HG03342 (cell line): Measurements from ENCODE around the gene MEGF6.

Experiments
- ATAC-seq: cut with Tn5 transposase; IDR thresholded peaks from one replicate; pipeline ENCODE4 v1.9.1; 2021; ENCODE audit warnings: mild to moderate bottlenecking, moderate library complexity; ENCODE audit not compliant: unreplicated experiment

MEGF6 gene

DNA sequence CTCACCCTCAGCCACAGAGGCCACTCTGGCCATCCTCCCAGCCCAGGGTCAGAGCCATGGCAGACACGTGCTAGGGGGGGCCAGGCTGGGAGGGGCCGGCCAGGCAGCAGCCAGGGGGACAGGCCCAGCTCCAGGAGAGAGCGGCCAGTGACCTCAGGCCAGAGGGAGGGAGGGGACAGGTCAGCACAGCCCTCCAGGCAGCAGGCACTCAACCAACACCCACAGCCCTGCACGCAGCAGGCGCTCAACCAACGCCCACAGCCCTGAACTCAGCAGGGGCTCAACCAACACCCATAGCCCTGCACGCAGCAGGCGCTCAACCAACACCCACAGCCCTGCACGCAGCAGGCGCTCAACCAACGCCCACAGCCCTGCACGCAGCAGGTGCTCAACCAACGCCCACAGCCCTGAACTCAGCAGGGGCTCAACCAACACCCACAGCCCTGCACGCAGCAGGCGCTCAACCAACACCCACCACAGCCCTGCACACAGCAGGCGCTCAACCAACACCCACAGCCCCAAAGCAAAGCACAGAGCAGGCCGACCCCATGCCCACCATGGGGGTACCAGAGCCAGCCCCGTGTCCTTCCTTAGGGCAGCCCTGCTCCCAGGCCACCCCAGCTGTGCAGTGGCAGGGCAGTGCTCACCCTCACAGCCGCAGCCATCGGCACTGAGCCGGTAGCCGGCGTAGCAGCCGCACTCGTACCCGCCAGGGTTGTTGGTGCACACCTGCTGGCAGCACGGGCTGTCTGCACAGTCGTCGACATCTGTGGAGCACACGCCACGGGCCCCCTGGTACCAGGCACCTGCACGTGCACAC, 101.0 kb downstream of the MEGF6 start:
- ATAC-seq: no peak

DNA sequence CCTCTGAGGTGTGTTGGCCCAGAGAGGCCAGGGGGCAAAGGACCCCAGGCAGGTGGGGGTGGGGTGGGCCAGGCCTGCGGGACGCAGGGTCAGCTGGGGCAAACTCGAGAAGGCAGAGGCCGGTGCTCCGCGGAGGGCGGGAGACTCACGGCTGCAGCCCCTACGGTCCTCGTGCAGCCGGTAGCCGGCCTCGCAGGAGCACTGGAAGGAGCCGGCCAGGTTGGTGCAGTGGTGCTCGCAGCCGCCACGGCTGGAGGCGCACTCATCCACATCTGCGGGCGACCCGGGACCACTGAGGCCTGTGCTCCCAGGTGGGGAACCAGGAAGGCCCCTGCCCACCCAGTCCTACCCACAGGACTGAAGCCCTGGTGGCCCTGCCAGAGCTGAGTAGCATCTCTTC, 101.6 kb downstream of the MEGF6 start:
- no peak for ATAC-seq

DNA sequence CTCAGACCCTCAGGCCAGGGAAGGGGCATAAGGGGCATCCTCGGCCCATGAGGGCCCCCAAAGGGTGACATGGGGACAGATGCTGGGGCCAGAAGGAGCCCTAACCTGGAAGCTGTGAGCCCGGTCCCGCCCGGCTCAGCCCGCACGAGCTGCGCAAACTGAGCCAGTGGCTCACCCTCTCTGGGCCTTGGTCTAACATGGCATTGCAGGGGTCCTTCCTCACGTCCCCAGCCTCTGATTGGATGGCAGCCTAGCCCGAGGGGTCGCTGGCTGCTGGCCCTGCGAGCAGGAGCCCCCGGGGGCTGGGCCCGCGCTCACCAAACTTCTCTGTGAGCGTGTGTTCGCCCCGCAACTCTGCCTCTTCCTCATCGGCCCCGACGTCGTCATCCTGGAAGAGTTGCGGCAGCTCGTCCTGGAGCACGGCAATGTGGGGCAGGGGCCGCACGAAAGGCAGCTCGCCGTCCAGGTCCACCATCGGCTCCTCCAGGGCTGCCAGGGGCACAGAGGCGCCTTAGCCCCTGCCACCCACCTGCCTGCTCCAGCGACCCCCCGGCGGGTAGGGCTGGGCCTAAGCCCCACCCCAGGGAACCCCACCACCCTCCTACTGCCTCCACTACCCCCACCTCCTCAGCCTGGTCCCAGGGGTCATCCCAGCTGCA, 102.4 kb downstream of the MEGF6 start:
- ATAC-seq: no peak

DNA sequence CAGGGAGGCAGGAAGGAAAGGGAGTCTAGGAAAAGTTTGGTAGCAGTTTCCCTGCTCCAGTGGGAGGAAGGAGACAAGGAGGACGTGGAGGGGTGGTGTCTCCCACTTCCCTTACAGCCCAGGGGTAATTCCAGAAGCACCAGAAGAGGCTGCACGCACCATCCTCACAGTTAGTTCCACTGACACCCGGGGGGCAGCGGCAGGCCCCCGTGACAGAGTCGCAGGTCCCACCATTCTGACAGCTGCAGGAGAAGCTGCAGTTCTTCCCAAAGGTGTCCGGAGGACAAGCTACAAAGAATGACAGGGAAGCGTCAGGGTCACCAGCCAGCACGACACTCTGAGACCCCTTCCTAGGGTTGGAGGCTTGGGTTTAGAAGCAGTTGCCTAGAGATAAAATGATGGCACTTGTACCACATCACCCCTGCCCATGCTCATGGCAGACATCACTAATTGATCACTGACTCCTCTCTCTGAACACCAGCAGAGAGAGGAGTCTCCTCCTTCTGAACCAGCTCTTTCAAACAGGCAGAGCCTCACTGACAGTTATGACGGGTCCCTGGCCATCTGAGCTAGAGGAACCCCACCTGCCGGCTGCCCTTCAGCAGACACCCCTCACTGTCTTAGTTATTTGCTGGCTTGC, 103.6 kb downstream of the MEGF6 start:
- ATAC-seq: no peak

DNA sequence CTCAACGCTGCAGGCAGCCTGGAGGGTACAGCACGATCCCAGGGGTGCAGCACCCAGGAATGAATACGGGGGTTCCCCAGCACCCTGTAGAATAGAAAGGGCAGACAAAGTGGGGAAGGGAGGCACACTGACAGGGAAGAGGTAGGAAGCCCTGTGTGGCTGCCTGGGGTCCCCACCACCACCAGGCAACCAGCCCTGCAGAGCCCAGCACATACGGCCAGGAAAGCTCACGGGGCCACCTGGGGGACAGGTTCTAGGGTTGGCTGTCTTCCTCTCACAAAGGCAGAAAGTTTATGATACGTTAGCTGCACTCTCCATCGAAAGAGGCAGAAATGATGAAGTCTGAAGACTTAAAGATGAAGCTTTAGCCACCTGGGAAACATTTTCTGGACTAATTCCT, 104.4 kb downstream of the MEGF6 start:
- no peak for ATAC-seq

DNA sequence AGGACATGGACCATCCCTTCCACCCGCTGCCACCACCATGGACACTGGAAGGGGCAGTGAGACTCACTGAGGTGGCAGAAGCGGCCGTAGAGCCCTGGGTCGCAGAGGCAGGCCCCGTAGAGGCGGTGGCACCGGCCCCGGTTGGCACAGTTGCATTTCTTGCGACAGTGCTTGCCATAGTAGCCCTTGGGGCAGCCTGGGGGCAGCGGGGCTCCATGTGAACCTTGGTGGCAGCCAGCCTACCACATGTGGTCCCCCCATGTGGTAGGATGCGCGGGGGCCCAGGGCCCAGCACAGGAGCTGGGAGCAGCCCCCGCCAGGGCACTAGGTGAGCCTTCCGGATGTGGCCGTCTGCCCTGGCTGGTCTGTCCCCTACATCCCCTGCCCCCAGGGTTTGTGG, 105.3 kb downstream of the MEGF6 start:
- ATAC-seq: no peak

DNA sequence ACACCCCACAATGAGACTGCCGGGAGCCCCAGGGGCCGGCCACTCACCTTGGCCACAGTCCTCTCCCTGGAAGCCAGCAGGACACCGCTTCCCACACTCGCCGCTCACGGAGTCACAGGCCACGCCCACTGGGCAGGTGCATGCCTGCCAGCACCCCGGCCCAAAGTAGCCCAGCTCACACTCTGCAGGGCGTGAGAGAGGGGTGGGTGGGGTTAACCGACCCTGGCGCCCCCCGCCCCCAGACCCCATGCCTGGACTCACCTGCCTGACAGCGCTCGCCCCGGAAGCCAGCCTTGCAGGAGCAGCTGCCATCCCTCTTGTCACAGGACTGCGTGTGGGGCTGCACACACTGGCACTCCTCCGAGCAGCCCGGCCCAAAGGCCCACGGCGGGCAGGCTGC, 106.1 kb downstream of the MEGF6 start:
- ATAC-seq: no peak

DNA sequence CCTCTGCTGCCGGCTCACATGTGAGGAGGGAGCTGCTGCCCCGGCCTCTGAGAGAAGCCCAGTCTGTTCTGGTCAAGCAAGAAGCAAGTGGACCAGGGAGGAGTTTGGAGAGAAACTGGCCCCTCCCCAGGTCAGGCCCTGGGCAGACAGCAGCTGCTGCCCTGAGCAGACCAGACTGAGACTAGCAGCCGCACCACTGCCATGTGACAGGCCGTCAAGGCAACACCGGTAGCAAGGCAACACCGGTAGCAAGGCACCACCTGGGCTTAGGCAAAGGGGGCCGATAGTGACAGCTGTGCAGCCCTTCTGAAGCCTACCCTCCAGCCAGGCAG, 106.5 kb downstream of the MEGF6 start:
- ATAC-seq: no peak

DNA sequence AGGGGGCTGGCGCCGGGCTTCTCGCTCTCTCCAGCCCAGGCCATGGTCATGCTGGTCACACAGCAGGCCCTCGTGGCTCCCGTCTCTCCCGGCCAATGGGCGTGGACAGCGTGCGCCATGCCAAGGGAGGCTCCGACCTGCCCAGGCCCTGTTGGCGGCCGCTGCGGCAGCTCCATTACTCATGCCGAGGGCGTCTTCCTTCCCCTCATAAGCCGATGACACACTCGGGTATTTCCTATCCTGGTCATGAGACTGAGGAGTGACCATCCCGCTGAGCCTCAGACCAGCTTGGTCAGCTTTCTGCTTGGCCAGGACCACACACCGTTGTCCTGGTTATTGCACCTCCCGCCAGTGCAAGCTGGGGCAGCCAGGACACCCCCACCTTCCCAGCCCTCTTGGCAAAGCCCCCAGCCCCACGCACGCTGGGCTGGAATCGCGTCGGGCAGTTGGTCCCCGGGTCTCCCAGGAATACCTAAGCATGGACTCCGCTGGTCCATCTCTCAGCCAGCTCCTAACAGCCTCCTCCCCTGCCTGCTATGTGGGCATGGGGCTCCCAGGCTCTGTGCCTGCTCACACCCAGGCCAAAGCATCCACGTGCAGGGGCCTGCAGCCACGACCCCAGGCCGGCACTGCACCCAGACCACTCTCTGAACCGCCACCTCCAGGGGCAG, 107.0 kb downstream of the MEGF6 start:
- no peak for ATAC-seq

DNA sequence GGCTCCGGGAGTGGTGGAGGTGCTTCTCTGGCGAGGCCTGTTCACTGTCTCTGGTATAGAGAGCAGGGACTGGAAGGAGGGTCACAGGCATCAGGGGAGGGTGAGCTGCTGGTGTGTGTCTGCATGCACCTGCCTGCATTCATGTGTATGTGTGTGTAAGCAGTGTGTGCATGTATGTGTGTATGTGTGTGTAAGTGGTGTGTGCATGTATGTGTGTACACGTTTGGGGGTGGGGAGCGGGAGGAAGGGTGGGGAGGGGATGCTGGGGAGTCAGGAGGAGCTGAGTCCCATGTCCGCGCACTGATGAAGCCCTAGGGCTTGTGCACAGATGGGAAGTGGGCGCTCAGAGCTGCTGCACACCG, 107.8 kb downstream of the MEGF6 start:
- no peak for ATAC-seq

DNA sequence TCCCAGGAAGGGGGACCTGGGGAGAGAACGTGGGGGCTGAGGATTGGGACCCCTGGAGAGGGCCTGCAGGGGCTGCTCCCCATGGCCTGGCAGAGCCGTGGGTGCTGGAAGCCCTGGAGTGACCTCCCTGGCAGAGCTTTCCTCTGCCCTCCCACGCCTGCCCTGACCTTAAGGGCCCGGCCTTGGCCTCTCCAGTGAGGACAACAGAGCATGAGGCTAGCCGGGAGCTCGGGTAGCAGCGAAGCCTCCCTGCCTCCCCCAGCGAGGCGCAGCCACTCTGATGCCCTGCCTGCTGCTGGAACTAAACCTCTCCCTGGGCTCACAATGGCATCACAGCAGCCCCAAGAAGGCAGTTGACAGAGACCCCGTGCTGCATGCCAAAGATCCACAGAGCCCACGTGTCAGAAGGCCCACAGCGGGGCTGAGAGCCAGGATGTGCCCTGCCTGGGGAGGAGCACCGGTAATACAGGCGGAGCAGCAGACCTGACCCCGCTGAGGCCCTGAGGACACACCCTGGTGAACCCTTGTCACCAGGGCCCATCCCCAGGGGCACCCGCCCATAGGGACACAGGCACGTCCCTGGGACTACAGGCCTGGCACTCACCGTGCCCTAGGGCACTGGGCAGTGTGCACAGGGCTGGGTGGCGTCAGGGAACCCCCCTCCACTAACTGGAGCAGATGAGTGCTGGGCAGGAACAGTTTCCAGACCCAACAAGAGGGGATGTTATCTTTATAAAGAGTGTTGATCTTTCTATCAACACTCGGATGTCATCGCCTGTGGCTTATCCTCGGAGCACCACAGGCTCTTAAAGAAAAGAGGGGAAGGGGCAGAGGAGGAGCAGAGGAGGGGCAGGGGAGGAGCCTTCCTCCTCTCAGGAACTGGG, 108.4 kb downstream of the MEGF6 start:
- ATAC-seq: no peak

DNA sequence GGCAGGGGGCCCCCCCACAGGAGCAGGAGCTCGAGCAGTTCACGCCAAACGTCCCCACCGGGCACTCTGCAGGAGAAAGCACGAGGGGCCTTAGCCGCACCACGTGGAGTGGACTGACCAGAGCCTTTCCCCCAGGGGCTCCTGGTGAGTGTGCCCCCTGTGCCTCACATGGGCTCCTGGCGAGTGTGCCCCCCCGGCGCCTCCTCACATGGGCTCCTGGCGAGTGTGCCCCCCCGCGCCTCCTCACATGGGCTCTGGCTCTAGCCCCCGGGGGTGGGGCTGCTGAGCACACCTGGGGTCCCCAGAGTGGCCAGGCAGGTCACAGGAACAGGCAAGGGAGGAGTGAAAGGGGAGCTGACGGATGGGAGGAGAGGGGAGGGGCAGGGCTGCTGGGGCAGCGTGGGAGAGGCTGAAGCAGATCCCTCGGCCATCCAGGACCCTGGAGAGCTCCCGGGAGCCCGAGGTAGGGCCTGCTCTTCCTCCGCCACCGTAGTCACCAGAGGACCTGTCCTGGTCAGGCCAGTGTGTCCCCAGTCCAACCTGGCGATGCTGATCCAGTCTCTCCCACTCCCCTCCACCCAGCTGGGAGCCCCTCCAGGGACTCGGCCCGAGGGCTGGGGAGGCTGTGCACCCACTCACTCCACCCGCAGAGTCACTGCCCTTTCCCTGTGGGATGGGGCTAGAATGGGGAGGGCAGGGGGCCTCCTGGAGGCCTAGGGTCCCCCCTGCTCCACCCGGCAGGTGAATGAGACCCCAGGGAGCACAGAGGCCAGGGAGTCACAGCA, 109.3 kb downstream of the MEGF6 start:
- ATAC-seq: no peak

DNA sequence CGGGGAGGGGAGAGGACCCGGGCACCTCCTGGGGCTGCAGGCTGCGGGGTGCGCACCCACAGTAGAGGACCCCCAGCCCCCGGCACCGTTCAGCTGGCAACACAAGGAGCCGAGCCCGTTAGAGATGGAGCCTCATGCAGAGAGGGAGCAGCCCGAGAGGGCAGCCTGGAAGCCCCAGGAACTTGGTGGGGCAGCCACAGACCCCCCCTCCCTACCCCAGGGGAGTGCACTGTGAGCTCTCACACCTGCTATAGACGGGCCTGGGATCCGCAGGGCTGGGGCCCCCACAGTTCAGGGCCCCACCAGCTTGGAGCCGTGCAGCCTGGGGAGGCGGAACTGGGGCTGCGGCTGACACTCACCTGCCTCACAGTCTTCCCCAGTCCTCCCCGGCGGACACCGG, 109.9 kb downstream of the MEGF6 start:
- ATAC-seq: no peak

DNA sequence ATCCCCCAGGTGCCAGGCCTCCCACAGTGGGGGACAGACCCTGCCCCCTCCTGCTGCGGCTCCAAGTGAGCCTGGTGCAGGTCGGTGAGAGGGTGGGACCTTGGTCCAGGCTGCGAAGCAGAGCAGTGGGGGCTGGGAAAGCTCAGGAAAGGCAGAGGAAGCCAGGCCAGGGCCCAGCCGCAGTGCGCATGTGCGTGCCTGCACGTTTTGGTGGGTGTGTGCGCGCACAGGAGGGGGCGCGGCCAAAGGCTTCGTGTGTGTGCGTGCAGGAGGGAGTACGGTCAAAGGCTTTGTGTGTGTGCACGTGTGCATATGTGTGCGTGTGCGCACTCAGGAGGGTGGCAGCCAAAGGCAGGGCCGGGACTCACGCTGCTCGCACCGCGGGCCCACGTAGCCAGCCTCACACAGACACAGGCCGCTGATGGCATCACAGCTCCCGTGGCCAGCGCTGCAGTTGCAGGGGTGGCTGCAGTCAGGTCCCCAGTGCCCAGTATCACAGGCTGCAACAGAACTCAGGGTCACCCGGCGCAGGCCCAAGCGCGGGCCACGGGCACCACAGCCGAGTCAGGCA, 111.0 kb downstream of the MEGF6 start:
- ATAC-seq: no peak

DNA sequence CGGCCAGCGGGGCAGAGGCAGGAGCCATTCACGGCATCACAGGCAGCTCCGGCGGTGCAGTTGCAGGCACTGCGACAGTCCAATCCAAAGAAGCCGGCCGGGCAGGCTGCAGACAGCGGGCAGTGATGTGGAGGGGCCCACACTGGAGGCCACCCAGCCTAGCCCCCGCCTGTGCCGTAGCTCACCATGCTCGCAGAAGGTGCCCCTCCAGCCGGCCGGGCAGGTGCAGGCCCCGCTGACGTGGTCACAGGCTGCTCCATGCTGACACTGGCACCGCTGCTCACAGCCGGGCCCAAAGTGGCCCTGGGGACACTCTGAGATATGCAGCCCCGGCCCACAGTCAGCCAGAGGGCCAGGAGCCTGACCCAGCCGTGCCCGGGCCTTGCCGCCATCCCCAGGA, 111.7 kb downstream of the MEGF6 start:
- no peak for ATAC-seq

DNA sequence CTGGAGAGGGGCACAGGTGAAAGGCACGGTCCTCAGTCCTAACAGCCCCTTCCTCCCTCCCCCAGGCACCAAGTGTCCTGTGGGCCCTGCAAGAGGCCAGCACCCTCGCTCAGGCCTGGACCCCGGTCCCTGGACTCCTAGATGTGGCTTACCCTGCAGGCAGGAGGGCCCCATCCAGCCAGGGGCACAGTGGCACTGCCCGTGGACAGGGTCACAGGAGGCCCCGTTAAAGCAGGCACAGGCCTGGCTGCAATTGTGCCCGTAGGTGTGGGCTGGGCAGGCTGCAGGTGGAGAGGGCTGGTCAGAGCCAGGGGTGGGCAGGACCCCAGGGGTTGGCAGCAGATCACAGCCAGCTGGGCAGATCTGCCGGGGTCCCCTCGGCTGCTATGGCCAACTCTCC, 112.3 kb downstream of the MEGF6 start:
- no peak for ATAC-seq

DNA sequence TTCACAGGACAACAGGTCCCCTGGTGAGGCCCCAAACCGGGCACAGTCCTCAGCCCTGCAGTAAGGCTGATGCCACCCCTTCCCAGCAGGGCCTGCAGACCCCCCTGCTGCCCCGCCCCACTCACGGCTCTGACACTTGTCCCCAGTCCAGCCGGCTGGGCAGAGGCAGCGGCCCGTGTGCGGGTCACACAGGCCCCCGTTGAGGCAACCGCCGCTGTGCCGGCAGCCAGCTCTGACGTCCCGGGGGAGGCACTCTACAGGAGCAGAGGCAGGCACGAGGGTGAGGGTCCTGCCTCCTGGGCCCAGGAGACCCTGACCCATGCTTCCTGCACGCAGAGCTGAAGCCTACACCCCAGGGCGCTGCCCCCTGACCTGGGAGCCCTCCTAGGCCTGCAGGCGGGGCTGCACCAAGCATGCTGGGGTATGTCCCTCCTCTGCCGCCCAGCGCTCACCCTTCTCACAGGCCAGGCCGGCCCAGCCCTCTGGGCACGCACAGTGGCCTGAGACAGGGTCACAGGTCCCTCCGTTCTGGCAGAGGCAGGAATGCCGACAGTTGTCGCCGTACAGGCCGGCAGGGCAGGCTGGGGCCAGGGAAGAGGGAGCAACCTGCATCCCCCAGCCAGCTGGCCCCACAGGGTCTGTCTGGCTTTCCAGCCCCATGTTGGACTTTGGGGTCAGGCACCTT, 112.9 kb downstream of the MEGF6 start:
- ATAC-seq: no peak

DNA sequence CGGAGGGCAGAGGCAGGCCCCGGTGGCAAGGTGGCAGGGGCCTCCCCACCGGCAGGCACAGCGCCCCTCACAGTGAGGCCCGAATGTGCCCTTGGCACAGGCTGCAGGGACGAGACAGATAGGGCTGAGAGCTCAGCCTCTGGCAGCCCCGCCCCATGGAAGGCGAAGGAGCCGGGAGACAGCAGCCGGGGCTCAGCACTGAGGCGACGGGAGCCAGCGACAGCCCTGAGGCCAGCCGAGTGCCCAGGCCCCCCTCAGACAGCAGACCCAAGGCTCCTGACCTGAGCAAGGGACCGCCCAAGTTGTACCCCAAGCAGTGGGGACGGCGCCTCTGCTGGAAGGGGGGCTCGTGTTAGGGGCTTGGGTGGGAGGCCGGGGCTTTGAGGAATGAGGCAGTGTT, 113.8 kb downstream of the MEGF6 start:
- ATAC-seq: no peak

DNA sequence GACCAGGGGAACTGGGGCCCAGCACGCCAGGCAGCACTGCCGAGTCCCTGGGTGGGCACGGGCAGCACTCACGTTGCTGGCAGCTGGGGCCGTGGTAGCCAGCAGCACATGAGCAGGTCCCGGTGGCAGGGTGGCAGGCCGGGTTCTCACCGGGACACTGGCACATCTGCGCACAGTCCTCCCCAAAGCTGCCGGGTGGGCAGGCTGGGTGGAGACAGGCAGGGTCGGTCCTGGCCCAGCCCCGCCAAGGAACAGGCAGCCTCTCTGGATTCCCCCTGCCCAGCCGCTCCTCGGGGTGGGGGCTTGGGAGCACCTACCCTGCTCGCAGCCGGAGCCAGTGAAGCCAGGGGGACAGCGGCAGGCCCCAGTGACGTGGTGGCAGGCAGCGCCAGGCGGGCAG, 114.4 kb downstream of the MEGF6 start:
- no peak for ATAC-seq
